ENCODE data around the gene LCE1B. TPM values are rescaled to one million over a fixed set of nuclear protein-coding genes. Genes with fewer than 3 reads are reported as not detected.

LCE1B gene
- total RNA-seq, 1 donor from 2014 or later, result not detected

DNA sequence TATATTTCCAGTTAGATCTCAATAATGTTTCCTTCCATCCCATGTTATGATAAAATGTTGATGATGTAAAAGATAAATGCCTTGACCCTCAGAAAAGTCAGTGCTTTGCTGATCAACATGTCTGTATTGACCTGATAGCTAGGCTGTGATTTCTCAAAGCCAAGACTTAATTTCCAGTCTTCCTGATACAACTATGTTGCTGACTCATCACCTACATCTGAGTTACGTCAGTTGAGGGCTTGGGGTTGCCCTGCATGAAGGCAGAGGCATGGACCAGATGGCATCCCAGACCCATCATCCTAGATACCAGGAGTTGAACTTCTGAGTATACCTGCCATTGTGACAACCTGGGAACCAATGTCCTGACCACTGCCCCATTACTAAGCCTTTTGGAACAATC is 10.4 kb upstream of the LCE1B start:
- TF ChIP-seq, protein P1, sequence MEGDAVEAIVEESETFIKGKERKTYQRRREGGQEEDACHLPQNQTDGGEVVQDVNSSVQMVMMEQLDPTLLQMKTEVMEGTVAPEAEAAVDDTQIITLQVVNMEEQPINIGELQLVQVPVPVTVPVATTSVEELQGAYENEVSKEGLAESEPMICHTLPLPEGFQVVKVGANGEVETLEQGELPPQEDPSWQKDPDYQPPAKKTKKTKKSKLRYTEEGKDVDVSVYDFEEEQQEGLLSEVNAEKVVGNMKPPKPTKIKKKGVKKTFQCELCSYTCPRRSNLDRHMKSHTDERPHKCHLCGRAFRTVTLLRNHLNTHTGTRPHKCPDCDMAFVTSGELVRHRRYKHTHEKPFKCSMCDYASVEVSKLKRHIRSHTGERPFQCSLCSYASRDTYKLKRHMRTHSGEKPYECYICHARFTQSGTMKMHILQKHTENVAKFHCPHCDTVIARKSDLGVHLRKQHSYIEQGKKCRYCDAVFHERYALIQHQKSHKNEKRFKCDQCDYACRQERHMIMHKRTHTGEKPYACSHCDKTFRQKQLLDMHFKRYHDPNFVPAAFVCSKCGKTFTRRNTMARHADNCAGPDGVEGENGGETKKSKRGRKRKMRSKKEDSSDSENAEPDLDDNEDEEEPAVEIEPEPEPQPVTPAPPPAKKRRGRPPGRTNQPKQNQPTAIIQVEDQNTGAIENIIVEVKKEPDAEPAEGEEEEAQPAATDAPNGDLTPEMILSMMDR (IDR thresholded peaks at IDR 0.05), result no peak
- no peaks in the 10 kb centered on the region for H3K9me3 ChIP-seq
- no peak overlapping the region for H3K4me3 ChIP-seq
- intact Hi-C loops (cut with DNase I), result no loop called here
- no peaks in the 10 kb centered on the region for H3K4me1 ChIP-seq
- H3K27me3 ChIP-seq (ENCODE audit: low read depth), result no peaks in the 10 kb centered on the region
- H3K27ac ChIP-seq, result no peak overlapping the region
- ATAC-seq, result no peak
- no peaks in the 10 kb centered on the region for H3K36me3 ChIP-seq
- DNase-seq, result no peak

DNA sequence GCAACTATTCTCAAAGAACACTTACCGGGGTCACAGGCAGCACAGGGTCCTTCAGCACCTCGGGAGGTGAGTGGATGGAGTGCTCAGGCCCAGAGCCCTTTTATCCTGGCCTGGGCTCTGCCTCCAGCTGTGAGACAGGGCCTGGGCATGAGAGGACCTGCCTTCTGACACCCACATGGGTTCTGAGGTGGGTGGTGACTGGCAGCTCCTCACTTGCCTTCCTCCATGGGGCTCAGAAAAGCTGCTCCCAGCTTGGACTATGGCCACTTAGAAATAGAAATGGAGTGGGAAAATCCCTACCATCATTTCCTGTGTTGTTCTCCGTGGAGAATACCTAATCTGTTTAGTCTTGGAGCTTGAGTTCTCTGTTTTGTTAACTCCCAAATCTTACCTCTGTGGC is 5.2 kb upstream of the LCE1B start, which contains the start of gene LCE1C:
Gene LCE1C (minus strand): TSS at position 76 of the 400 bp plus-strand sequence. CDS start 1,173 bp downstream, outside the sequence.
- H3K9me3 ChIP-seq, result no peaks in the 10 kb centered on the region
- TF ChIP-seq, protein P1 (IDR thresholded peaks at IDR 0.05), result no peak
- no peak within 1 kb of the TSS for H3K4me3 ChIP-seq
- H3K27ac ChIP-seq, result no peak within 1 kb of the TSS
- ATAC-seq, result no peak
- no peak for DNase-seq
- H3K36me3 ChIP-seq, result no peaks in the 10 kb centered on the region
- intact Hi-C loops (cut with DNase I), result no loop called here
- H3K4me1 ChIP-seq, result no peaks in the 10 kb centered on the region
- no peaks in the 10 kb centered on the region for H3K27me3 ChIP-seq (ENCODE audit: low read depth)

DNA sequence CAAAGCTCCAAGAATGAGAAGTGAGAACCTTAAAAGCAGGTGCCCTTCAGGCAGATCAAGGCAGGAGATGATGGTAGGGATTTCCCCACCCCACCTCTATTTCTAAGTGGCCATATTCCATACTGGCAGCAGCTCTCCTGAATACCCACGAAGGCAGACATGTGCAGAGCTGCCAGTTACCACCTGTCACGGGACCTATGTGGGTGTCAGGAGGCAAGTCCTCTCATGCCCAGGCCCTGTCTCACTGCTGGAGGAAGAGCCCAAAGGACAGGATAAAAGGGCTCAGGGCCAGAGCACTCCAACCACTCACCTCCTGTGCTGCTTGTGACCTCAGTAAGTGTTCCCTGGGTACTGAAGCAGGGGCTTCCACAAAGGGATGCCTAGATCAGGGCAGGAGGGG is 721 bp upstream of the LCE1B start:
- intact Hi-C loops (cut with DNase I), result no loop called here
- DNase-seq, result no peak
- no peak overlapping the region for H3K27ac ChIP-seq
- ATAC-seq, result no peak
- H3K9me3 ChIP-seq, result no peaks in the 10 kb centered on the region
- TF ChIP-seq, protein P1 (IDR thresholded peaks at IDR 0.05), result no peak
- no peaks in the 10 kb centered on the region for H3K27me3 ChIP-seq (ENCODE audit: low read depth)
- no peak overlapping the region for H3K4me3 ChIP-seq
- H3K36me3 ChIP-seq, result no peaks in the 10 kb centered on the region
- no peaks in the 10 kb centered on the region for H3K4me1 ChIP-seq

DNA sequence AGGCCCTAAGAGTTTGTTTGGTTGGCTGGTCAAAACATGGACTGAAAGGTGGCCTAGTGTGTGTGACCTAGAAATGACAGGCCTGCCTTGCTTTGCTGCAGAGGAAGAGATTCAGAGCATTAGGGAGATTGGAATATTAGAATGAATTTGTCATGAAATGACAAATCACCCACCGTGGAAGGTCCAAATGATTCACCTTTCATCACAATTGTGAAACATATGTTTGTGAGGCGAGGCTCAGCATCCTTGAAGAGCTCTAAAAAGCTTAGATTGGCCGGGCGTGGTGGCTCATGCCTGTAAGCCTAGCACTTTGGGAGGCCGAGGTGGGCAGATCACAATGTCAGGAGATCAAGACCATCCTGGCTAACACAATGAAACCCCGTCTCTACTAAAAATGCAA is 5.5 kb downstream of the LCE1B start:
- no peaks in the 10 kb centered on the region for H3K4me1 ChIP-seq
- no peaks in the 10 kb centered on the region for H3K36me3 ChIP-seq
- no peaks in the 10 kb centered on the region for H3K9me3 ChIP-seq
- H3K4me3 ChIP-seq, result no peak overlapping the region
- no peaks in the 10 kb centered on the region for H3K27me3 ChIP-seq (ENCODE audit: low read depth)
- intact Hi-C loops (cut with DNase I), result no loop called here
- TF ChIP-seq, protein P1 (IDR thresholded peaks at IDR 0.05), result no peak
- DNase-seq (no peak), ATAC-seq (no peak)
- no peak overlapping the region for H3K27ac ChIP-seq

- Histone ChIP-seq H3K27ac (no peak overlapping the region), H3K4me1 (no peaks in the 10 kb centered on the region), H3K9me3 (no peaks in the 10 kb centered on the region), H3K36me3 (no peaks in the 10 kb centered on the region), H3K4me3 (no peak overlapping the region), H3K27me3 (ENCODE audit: low read depth) (no peaks in the 10 kb centered on the region)
- no peak for ATAC-seq
- intact Hi-C loops (cut with DNase I), result no loop called here
- no peak for DNase-seq
- TF ChIP-seq, protein P1 (IDR thresholded peaks at IDR 0.05), result no peak
Measured at GRCh38 chr1:152823294-152823693, 11.5 kb downstream of the LCE1B start.

GRCh38 chr1:152824964-152825363 is 13.2 kb downstream of the LCE1B start:
- no peak overlapping the region for H3K4me3 ChIP-seq
- ATAC-seq (no peak), DNase-seq (no peak)
- intact Hi-C loops (cut with DNase I), result no loop called here
- H3K27ac ChIP-seq, result no peak overlapping the region
- TF ChIP-seq, protein P1 (IDR thresholded peaks at IDR 0.05), result no peak
- no peaks in the 10 kb centered on the region for H3K36me3 ChIP-seq
- H3K27me3 ChIP-seq (ENCODE audit: low read depth), result no peaks in the 10 kb centered on the region
- no peaks in the 10 kb centered on the region for H3K9me3 ChIP-seq
- H3K4me1 ChIP-seq, result no peaks in the 10 kb centered on the region
